Activated naive CD4-positive, alpha-beta T cell treated with anti-CD3 and anti-CD28 coated beads, Interleukin-2, amount 10 ng/mL, durations not matched to agents 7 days and 5 days (primary cell): ENCODE data around the gene MYOZ2.

Experiments used
- CTCF ChIA-PET: fragments of 350-600 bp; sonication (Branson Sonifier 250); formaldehyde crosslinking; loops from one replicate; lab custom pipeline; 2021; ENCODE audit warnings: antibody characterized with exemption; lab: Charles Lee
- DNase-seq: peaks from one replicate; pipeline ENCODE4 v3.0.0-alpha.2; 2020
- H3K27ac Mint-ChIP-seq: one replicate; pipeline ENCODE4 v1.8.0; 2021; ENCODE audit warnings: mild to moderate bottlenecking, moderate library complexity, mixed read lengths
- H3K27me3 Mint-ChIP-seq: one replicate; pipeline ENCODE4 v1.8.0; 2021; ENCODE audit warnings: mild to moderate bottlenecking, mixed read lengths
- H3K36me3 Mint-ChIP-seq: one replicate; pipeline ENCODE4 v1.8.0; 2021; ENCODE audit warnings: mixed read lengths
- H3K4me1 Mint-ChIP-seq: one replicate; pipeline ENCODE4 v1.8.0; 2021; ENCODE audit warnings: mixed read lengths
- H3K4me3 Mint-ChIP-seq: one replicate; pipeline ENCODE4 v1.8.0; 2021; ENCODE audit warnings: mild to moderate bottlenecking, moderate library complexity, mixed read lengths
- H3K9me3 Mint-ChIP-seq: one replicate; pipeline ENCODE4 v1.8.0; 2021; ENCODE audit warnings: mixed read lengths

MYOZ2 gene

GRCh38 chr4:119135721-119136121 is at the start of gene MYOZ2:
MYOZ2 (plus strand) TSS chr4:119135832; CDS start chr4:119136526, 694 bp downstream.
- no peak within 1 kb of the TSS for H3K27ac Mint-ChIP-seq
- no peak within 1 kb of the TSS for H3K4me3 Mint-ChIP-seq
- H3K36me3 Mint-ChIP-seq, result no peaks in the 10 kb centered on the region
- no peak for DNase-seq
- H3K4me1 Mint-ChIP-seq, result peaks cover 24% of the 10 kb centered on the region
- no peaks in the 10 kb centered on the region for H3K9me3 Mint-ChIP-seq
- CTCF ChIA-PET, result no interaction called here
- no peaks in the 10 kb centered on the region for H3K27me3 Mint-ChIP-seq

GRCh38 chr4:119087121-119087520 is 48.5 kb upstream of the MYOZ2 start:
- CTCF ChIA-PET, result no interaction called here
- no peak overlapping the region for H3K4me3 Mint-ChIP-seq
- H3K27me3 Mint-ChIP-seq, result peaks cover under 1% of the 10 kb centered on the region
- H3K9me3 Mint-ChIP-seq, result no peaks in the 10 kb centered on the region
- no peaks in the 10 kb centered on the region for H3K4me1 Mint-ChIP-seq
- no peaks in the 10 kb centered on the region for H3K36me3 Mint-ChIP-seq
- H3K27ac Mint-ChIP-seq, result no peak overlapping the region
- DNase-seq, result no peak

- Mint-ChIP-seq H3K36me3 (no peaks in the 10 kb centered on the region), H3K27me3 (no peaks in the 10 kb centered on the region), H3K4me3 (no peak overlapping the region), H3K9me3 (no peaks in the 10 kb centered on the region), H3K27ac (no peak overlapping the region), H3K4me1 (no peaks in the 10 kb centered on the region)
- no peak for DNase-seq
- CTCF ChIA-PET, result interaction anchor here (1.1 kb wide), 1 partner anchor 15 kb away, joined by 4 read pairs; no protein-coding TSS in a partner anchor
Measured at GRCh38 chr4:119087656-119088055, 48.0 kb upstream of the MYOZ2 start.

- H3K27me3 Mint-ChIP-seq, result no peaks in the 10 kb centered on the region
- CTCF ChIA-PET, result no interaction called here
- no peaks in the 10 kb centered on the region for H3K36me3 Mint-ChIP-seq
- H3K4me3 Mint-ChIP-seq, result no peak overlapping the region
- H3K4me1 Mint-ChIP-seq, result no peaks in the 10 kb centered on the region
- no peak for DNase-seq
- H3K27ac Mint-ChIP-seq, result no peak overlapping the region
- no peaks in the 10 kb centered on the region for H3K9me3 Mint-ChIP-seq
Measured at GRCh38 chr4:119093042-119093827, 42.4 kb upstream of the MYOZ2 start.

GRCh38 chr4:119097282-119097900 is 38.2 kb upstream of the MYOZ2 start:
- H3K36me3 Mint-ChIP-seq, result no peaks in the 10 kb centered on the region
- no peaks in the 10 kb centered on the region for H3K9me3 Mint-ChIP-seq
- DNase-seq, result no peak
- no peaks in the 10 kb centered on the region for H3K4me1 Mint-ChIP-seq
- H3K4me3 Mint-ChIP-seq, result no peak overlapping the region
- H3K27ac Mint-ChIP-seq, result no peak overlapping the region
- CTCF ChIA-PET, result interaction anchor here (0.6 kb wide), 1 partner anchor 56 kb away, joined by 3 read pairs; no protein-coding TSS in a partner anchor
- H3K27me3 Mint-ChIP-seq, result peaks cover 5% of the 10 kb centered on the region

- H3K9me3 Mint-ChIP-seq, result no peaks in the 10 kb centered on the region
- H3K4me1 Mint-ChIP-seq, result no peaks in the 10 kb centered on the region
- H3K4me3 Mint-ChIP-seq, result no peak overlapping the region
- H3K27ac Mint-ChIP-seq, result no peak overlapping the region
- CTCF ChIA-PET, result no interaction called here
- H3K36me3 Mint-ChIP-seq, result no peaks in the 10 kb centered on the region
- no peak for DNase-seq
- peaks cover 5% of the 10 kb centered on the region for H3K27me3 Mint-ChIP-seq
Measured at GRCh38 chr4:119098306-119098705, 37.3 kb upstream of the MYOZ2 start.

- no peak for DNase-seq
- Mint-ChIP-seq H3K36me3 (no peaks in the 10 kb centered on the region), H3K4me3 (no peak overlapping the region), H3K9me3 (no peaks in the 10 kb centered on the region), H3K27ac (no peak overlapping the region), H3K4me1 (no peaks in the 10 kb centered on the region), H3K27me3 (peaks cover 5% of the 10 kb centered on the region)
- CTCF ChIA-PET, result no interaction called here
Measured at GRCh38 chr4:119099227-119099810, 36.3 kb upstream of the MYOZ2 start.

- H3K4me1 Mint-ChIP-seq, result no peaks in the 10 kb centered on the region
- H3K27me3 Mint-ChIP-seq, result peaks cover 5% of the 10 kb centered on the region
- DNase-seq, result no peak
- H3K36me3 Mint-ChIP-seq, result no peaks in the 10 kb centered on the region
- H3K9me3 Mint-ChIP-seq, result no peaks in the 10 kb centered on the region
- no peak overlapping the region for H3K4me3 Mint-ChIP-seq
- CTCF ChIA-PET, result no interaction called here
- H3K27ac Mint-ChIP-seq, result no peak overlapping the region
Measured at GRCh38 chr4:119100655-119101054, 35.0 kb upstream of the MYOZ2 start.

GRCh38 chr4:119103263-119103662 is 32.4 kb upstream of the MYOZ2 start:
- DNase-seq, result no peak
- H3K9me3 Mint-ChIP-seq, result no peaks in the 10 kb centered on the region
- peaks cover 5% of the 10 kb centered on the region for H3K27me3 Mint-ChIP-seq
- CTCF ChIA-PET, result interaction anchor here (1.3 kb wide), 1 partner anchor 15 kb away, joined by 4 read pairs; no protein-coding TSS in a partner anchor
- H3K4me3 Mint-ChIP-seq, result no peak overlapping the region
- H3K27ac Mint-ChIP-seq, result no peak overlapping the region
- peaks cover 3% of the 10 kb centered on the region for H3K4me1 Mint-ChIP-seq
- H3K36me3 Mint-ChIP-seq, result no peaks in the 10 kb centered on the region

GRCh38 chr4:119104644-119105273 is 30.9 kb upstream of the MYOZ2 start:
- no peaks in the 10 kb centered on the region for H3K9me3 Mint-ChIP-seq
- H3K4me3 Mint-ChIP-seq, result no peak overlapping the region
- H3K27ac Mint-ChIP-seq, result no peak overlapping the region
- CTCF ChIA-PET, result no interaction called here
- H3K36me3 Mint-ChIP-seq, result no peaks in the 10 kb centered on the region
- peaks cover 5% of the 10 kb centered on the region for H3K27me3 Mint-ChIP-seq
- H3K4me1 Mint-ChIP-seq, result peaks cover 3% of the 10 kb centered on the region
- DNase-seq, result no peak

- no peak overlapping the region for H3K27ac Mint-ChIP-seq
- no peak for DNase-seq
- H3K27me3 Mint-ChIP-seq, result peaks cover 5% of the 10 kb centered on the region
- no peak overlapping the region for H3K4me3 Mint-ChIP-seq
- H3K4me1 Mint-ChIP-seq, result peaks cover 3% of the 10 kb centered on the region
- no peaks in the 10 kb centered on the region for H3K9me3 Mint-ChIP-seq
- H3K36me3 Mint-ChIP-seq, result no peaks in the 10 kb centered on the region
- CTCF ChIA-PET, result interaction anchor here (1.0 kb wide), 1 partner anchor 11 kb away, joined by 4 read pairs; no protein-coding TSS in a partner anchor
Measured at GRCh38 chr4:119105605-119106004, 30.0 kb upstream of the MYOZ2 start.

- Mint-ChIP-seq H3K4me1 (peaks cover 3% of the 10 kb centered on the region), H3K36me3 (no peaks in the 10 kb centered on the region), H3K4me3 (no peak overlapping the region), H3K27me3 (peaks cover 2% of the 10 kb centered on the region), H3K27ac (peak overlapping the region; percentile 34), H3K9me3 (no peaks in the 10 kb centered on the region)
- CTCF ChIA-PET, result interaction anchor here (1.0 kb wide), 1 partner anchor 10 kb away, joined by 4 read pairs; no protein-coding TSS in a partner anchor
- no peak for DNase-seq
Measured at GRCh38 chr4:119106036-119107000, 29.3 kb upstream of the MYOZ2 start.

GRCh38 chr4:119110121-119110520 is 25.5 kb upstream of the MYOZ2 start:
- CTCF ChIA-PET, result no interaction called here
- Mint-ChIP-seq H3K27ac (no peak overlapping the region), H3K4me3 (no peak overlapping the region), H3K4me1 (peaks cover 6% of the 10 kb centered on the region), H3K9me3 (no peaks in the 10 kb centered on the region), H3K27me3 (no peaks in the 10 kb centered on the region), H3K36me3 (no peaks in the 10 kb centered on the region)
- no peak for DNase-seq
